A673 (cell line): ENCODE measurements around the gene IL1RL1.

ENCODE experiments used
- EZH2 ChIP-seq: fragments of 200-600 bp; sonication (generic); IDR thresholded peaks from 2 replicates; pipeline ENCODE4 v1.6.1; 2017; ENCODE audit warnings: borderline replicate concordance, low read depth, mild to moderate bottlenecking, mixed read lengths, antibody characterized with exemption, low read length; ENCODE audit not compliant: poor library complexity, severe bottlenecking
- TF ChIP-seq, protein P1 (sequence below): fragments of 300-800, 200-600 bp; sonication (generic); conservative IDR thresholded peaks from 2 replicates; pipeline ENCODE4 v1.5.1; 2017; ENCODE audit warnings: low read depth, mild to moderate bottlenecking, antibody characterized with exemption, low read length, moderate library complexity, mixed read lengths

DNA sequence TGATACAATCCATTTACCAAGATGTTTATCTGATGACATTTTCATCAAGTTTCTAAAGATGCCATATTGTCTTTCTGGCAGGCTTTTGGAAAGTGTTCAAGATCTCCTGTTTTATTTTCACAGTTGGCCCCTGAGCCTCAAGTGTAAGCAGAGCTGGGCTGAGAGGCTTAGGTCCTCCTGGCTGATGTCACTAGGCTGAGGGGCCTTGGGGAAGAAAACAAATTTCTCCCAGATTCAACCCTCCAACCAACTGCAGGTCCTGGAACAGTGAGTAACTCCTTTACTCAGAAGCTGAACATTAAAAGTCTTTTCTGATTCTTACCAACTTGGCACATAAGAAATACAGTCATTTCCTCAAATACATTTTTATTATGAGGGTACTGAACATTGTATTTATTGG is 14.9 kb upstream of the IL1RL1 start:
- TF ChIP-seq, protein P1, sequence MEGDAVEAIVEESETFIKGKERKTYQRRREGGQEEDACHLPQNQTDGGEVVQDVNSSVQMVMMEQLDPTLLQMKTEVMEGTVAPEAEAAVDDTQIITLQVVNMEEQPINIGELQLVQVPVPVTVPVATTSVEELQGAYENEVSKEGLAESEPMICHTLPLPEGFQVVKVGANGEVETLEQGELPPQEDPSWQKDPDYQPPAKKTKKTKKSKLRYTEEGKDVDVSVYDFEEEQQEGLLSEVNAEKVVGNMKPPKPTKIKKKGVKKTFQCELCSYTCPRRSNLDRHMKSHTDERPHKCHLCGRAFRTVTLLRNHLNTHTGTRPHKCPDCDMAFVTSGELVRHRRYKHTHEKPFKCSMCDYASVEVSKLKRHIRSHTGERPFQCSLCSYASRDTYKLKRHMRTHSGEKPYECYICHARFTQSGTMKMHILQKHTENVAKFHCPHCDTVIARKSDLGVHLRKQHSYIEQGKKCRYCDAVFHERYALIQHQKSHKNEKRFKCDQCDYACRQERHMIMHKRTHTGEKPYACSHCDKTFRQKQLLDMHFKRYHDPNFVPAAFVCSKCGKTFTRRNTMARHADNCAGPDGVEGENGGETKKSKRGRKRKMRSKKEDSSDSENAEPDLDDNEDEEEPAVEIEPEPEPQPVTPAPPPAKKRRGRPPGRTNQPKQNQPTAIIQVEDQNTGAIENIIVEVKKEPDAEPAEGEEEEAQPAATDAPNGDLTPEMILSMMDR = no peak
- no peak for TF ChIP-seq EZH2
